ENCODE measurements around the gene HPDL. TPM values are rescaled to one million over a fixed set of nuclear protein-coding genes. Genes with fewer than 3 reads are reported as not detected.

Gene HPDL
- total RNA-seq, 2 donors from 2014 or later: 4.5 to 5.9 TPM

DNA sequence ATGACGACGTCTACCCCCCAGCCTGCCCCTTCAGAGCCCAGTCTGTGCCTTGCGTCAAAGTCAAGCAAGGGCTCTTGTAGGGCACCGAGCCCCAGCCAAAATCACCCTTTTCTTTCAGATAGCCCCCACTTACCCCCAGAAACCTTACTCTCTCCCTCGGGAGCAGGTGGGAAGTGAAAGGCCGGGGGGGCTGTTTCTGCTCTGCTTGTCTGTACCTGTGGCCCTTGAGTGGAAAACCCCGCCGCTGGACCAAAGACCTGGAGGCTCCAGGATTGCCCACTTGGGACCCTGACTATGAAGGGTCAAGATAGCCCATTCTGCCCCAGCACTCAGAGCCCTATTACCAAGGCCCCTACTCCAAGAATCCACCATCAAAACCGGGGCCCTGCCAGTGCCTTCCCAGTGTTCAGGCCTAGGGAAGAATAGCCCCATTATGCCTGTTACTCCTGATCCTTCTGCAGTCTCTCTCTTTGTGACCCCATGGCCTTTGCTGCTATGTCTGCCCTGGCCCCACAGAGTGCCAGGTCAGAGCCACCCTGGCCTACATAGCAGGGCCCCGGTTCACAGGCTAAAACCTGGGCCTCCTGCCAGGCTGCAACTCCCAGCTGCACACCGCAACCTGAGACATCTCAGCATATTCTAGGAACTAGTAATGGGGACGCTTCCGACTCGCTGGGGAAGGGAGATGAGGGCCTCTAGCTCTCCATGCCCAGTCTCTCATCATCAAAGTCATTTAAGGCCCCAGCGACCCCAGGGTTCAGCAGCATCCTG, 22.2 kb upstream of the HPDL start:
- Mint-ChIP-seq H3K4me1 (ENCODE audit: low read depth) (peaks cover 47% of the 10 kb centered on the region), H3K36me3 (ENCODE audit: insufficient read depth in 2 of 2) (no peaks in the 10 kb centered on the region), H3K9me3 (no peaks in the 10 kb centered on the region), H3K4me3 (peak overlapping the region; percentile 86 to 92), H3K27me3 (ENCODE audit: low read depth) (no peaks in the 10 kb centered on the region), H3K27ac (peak overlapping the region; percentile 86)
- DNase-seq: peak in 1 of 2 donors; percentile 33
- peak in 1 of 2 donors; percentile 1 for ATAC-seq (replicated peaks in 1 of 2)

DNA sequence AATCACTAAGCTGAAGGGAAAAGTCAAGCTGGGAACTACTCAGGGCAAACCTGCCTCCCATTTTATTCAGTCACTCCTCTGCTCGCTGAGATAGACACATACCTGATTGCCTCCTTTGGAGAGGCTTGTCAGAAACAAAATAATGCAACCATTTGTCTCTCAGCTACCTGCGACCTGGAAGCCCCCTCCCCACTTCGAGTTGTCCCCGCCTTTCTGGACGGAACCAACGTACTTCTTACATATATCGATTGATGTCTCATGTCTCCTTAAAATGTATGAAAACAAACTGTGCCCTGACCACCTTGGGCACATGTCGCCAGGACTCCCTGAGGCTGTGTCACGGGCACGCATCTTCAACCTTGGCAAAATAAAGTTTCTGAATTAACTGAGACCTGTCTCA, 21.5 kb upstream of the HPDL start:
- Mint-ChIP-seq H3K36me3 (ENCODE audit: insufficient read depth in 2 of 2) (no peaks in the 10 kb centered on the region), H3K27ac (peak overlapping the region; percentile 91), H3K9me3 (no peaks in the 10 kb centered on the region), H3K27me3 (ENCODE audit: low read depth) (no peaks in the 10 kb centered on the region), H3K4me1 (ENCODE audit: low read depth) (peaks cover 45% of the 10 kb centered on the region), H3K4me3 (peak overlapping the region; percentile 86 to 92)
- DNase-seq: no peak
- no peak for ATAC-seq (replicated peaks in 1 of 2)

DNA sequence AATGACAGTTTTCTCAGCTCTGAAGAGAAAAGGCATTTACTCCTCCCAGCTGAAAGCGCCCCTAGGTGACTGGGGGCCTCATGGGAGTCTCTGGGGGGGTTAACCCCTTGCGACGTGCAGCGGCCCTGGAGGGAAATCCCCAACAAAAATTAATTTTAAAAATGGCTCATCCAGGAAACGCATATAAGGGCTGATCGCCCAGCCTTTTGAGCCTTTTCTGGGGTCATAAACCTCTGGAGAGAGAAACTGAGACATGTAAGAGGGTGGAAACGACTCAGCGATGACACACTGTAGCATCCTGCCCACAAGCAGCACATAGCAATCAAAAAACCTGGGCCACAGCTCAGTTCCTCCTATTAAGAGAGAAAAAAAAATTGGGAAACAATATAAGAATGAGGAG, 20.4 kb upstream of the HPDL start:
- Mint-ChIP-seq H3K36me3 (ENCODE audit: insufficient read depth in 2 of 2) (no peaks in the 10 kb centered on the region), H3K9me3 (no peaks in the 10 kb centered on the region), H3K4me1 (ENCODE audit: low read depth) (peaks cover 39% of the 10 kb centered on the region), H3K27ac (peak overlapping the region; percentile 91), H3K27me3 (ENCODE audit: low read depth) (no peaks in the 10 kb centered on the region), H3K4me3 (peak overlapping the region; percentile 86 to 92)
- DNase-seq (peak; percentile 60 to 69), ATAC-seq (replicated peaks in 1 of 2) (peak; percentile 35 to 44)

DNA sequence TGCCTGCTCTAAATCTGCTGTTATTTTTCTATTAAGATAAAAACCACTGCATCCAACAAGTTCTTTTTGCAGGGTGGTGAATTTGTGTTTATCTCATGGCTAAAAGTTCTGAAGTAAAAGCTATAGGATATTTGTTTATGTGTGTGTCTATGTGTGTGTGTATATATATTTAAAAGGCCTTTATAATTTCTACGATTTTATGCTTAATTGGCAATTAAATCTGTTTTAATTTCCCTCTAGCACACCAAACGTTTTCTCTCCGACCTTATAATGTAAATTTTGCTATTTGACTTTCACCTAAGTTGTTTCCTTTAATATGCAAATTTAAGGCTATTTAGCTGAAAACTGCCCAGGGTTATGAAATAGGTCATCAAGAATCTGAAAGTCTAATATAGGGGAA, 19.8 kb upstream of the HPDL start:
- peak overlapping the region; percentile 89 for H3K27ac Mint-ChIP-seq
- H3K4me3 Mint-ChIP-seq: peak overlapping the region; percentile 40 to 86
- H3K27me3 Mint-ChIP-seq (ENCODE audit: low read depth): no peaks in the 10 kb centered on the region
- no peaks in the 10 kb centered on the region for H3K9me3 Mint-ChIP-seq
- H3K36me3 Mint-ChIP-seq (ENCODE audit: insufficient read depth in 2 of 2): no peaks in the 10 kb centered on the region
- peaks cover 36% of the 10 kb centered on the region for H3K4me1 Mint-ChIP-seq (ENCODE audit: low read depth)
- ATAC-seq (replicated peaks in 1 of 2) (no peak), DNase-seq (no peak)

DNA sequence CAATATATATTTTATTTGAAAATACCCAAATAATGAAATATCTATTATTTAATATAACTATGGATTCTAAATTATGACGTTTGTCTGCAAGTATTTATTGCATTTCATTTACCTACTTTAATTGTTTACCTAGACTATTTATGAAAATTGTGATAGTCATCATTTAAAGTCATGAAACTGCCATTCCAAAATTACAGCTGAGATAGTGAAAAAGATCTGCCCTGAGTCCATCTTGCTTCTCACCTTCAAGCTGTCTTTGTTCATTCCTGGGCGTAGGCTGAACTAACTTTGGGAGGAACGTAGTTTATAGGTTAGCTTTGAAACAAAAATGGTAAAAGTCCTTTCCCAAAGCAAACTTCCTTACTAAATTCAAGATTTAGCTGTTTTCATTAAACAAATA, 12.4 kb upstream of the HPDL start:
- DNase-seq (no peak), ATAC-seq (replicated peaks in 1 of 2) (no peak)
- Mint-ChIP-seq H3K36me3 (ENCODE audit: insufficient read depth in 2 of 2) (no peaks in the 10 kb centered on the region), H3K27ac (no peak overlapping the region), H3K4me3 (no peak overlapping the region), H3K4me1 (ENCODE audit: low read depth) (no peaks in the 10 kb centered on the region), H3K9me3 (no peaks in the 10 kb centered on the region), H3K27me3 (ENCODE audit: low read depth) (no peaks in the 10 kb centered on the region)

DNA sequence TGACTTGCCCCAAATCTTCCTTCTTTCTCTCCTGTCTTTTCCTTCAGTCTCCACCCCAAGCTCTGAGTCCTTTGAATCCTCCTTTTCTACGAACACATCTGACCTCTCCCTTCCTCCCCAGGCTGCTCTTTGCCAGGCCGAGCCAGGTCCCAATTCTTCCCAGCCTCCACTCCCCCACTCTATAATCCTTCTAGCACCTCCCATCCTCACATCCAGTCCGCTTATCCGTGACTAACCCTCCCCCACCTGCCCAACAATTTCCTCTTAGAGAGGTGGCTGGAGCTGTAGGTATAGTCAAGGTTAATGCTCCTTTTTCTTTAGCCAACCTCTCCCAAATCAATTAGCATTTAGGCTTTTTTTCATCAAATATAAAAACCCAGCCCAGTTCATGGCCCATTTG, 9.5 kb upstream of the HPDL start:
- no peak for DNase-seq
- no peaks in the 10 kb centered on the region for H3K36me3 Mint-ChIP-seq (ENCODE audit: insufficient read depth in 2 of 2)
- H3K4me1 Mint-ChIP-seq (ENCODE audit: low read depth): no peaks in the 10 kb centered on the region
- no peak for ATAC-seq (replicated peaks in 1 of 2)
- no peaks in the 10 kb centered on the region for H3K9me3 Mint-ChIP-seq
- no peak overlapping the region for H3K4me3 Mint-ChIP-seq
- H3K27me3 Mint-ChIP-seq (ENCODE audit: low read depth): no peaks in the 10 kb centered on the region
- no peak overlapping the region for H3K27ac Mint-ChIP-seq

DNA sequence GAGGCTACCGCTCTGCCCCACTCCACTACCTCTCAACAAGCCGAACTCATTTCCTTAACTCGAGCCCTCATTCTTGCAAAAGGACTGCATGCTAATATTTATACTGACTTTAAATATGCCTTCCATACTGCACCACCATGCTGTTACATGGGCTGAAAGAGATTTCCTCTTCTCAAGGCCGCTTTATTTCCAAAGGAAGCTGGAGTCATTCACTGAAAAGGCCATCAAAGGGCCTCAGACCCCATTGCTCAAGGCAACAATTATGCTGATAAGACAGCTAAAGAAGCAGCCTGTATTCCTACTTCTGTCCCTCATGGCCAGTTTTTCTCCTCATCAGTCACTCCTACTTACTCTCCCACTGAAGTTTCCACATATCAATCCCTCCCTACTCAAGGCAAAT, 6.9 kb upstream of the HPDL start:
- H3K27ac Mint-ChIP-seq: no peak overlapping the region
- H3K4me1 Mint-ChIP-seq (ENCODE audit: low read depth): no peaks in the 10 kb centered on the region
- DNase-seq: no peak
- H3K36me3 Mint-ChIP-seq (ENCODE audit: insufficient read depth in 2 of 2): no peaks in the 10 kb centered on the region
- no peaks in the 10 kb centered on the region for H3K9me3 Mint-ChIP-seq
- no peak for ATAC-seq (replicated peaks in 1 of 2)
- no peaks in the 10 kb centered on the region for H3K27me3 Mint-ChIP-seq (ENCODE audit: low read depth)
- H3K4me3 Mint-ChIP-seq: no peak overlapping the region

DNA sequence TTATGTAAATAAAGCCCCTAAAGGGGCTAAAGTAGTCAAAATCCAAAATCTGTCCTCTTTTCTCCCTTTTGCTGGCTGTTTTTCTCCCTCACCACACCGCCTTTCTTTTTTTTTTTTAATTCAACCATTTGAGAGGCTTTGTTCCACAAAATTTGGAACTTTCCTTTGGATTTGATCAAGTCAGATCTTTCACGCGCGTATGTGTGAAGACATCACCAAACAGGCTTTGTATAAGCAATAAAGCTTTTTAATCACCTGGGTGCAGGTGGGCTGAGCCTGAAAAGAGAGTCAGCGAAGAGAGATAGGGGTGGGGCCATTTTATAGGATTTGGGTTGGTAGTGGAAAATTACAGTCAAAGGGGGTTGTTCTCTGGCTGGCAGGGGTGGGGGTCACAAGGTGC, 5.3 kb upstream of the HPDL start:
- no peak for DNase-seq
- no peaks in the 10 kb centered on the region for H3K27me3 Mint-ChIP-seq (ENCODE audit: low read depth)
- no peak overlapping the region for H3K4me3 Mint-ChIP-seq
- H3K27ac Mint-ChIP-seq: no peak overlapping the region
- ATAC-seq (replicated peaks in 1 of 2): no peak
- no peaks in the 10 kb centered on the region for H3K9me3 Mint-ChIP-seq
- peaks cover 7% of the 10 kb centered on the region for H3K4me1 Mint-ChIP-seq (ENCODE audit: low read depth)
- H3K36me3 Mint-ChIP-seq (ENCODE audit: insufficient read depth in 2 of 2): no peaks in the 10 kb centered on the region

DNA sequence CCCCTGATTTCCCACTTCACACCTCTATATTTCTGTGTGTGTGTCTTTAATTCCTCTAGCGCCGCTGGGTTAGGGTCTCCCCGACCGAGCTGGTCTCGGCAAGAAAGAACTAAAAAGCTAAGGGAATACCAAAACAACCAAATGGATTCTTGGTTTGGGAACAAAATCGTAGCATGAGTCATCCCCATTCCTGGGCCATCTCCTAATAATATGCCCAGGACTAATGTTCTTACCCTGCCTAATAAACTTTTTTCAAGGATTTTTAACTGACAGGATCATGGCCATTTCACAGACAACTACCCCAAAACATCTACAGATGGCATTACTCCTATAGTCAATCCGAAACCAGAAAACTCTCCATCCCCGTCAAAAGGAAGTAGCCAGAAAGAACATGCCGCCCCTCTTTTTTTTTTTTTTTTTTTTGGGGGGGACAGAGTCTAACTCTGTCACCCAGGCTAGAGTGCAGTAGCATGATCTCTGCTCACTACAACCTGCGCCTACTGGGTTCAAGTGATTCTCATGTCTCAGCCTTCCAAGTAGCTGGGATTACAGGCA, 4.1 kb upstream of the HPDL start:
- no peak overlapping the region for H3K27ac Mint-ChIP-seq
- ATAC-seq (replicated peaks in 1 of 2) (no peak), DNase-seq (no peak)
- H3K36me3 Mint-ChIP-seq (ENCODE audit: insufficient read depth in 2 of 2): no peaks in the 10 kb centered on the region
- H3K27me3 Mint-ChIP-seq (ENCODE audit: low read depth): no peaks in the 10 kb centered on the region
- no peaks in the 10 kb centered on the region for H3K9me3 Mint-ChIP-seq
- peaks cover 10% of the 10 kb centered on the region for H3K4me1 Mint-ChIP-seq (ENCODE audit: low read depth)
- H3K4me3 Mint-ChIP-seq: no peak overlapping the region

DNA sequence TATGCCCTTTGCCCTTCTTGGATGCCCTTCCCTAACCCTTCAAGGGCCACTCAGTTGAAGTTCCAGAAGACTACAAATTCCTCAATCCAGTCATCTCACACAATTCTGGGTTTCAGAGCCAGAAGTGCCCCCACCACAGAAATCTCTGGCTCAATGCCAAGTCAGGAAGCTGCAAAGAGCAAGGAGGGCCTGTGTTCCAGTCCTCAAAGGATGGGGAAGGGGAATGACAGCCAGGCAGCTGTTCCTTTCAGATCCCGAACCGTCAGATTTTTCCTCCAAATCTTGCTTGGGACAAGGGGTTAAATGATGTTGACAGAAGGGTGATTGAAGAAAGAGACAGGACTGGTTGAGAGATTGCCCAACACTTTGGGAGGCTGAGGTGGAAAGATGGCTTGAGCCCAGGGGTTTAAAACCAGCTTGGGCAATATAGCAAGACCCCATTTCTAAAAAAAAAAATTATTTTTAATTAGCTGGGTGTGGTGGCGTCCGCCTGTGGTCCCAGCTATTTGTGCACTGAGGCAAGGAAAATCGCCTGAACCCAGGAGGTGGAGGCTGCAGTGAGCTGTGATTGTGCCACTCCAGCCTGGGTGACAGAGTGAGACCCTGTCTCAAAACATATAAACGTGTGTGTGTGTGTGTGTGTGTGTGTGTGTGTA, 716 bp upstream of the HPDL start:
- H3K4me1 Mint-ChIP-seq (ENCODE audit: low read depth): peaks cover 32% of the 10 kb centered on the region
- no peaks in the 10 kb centered on the region for H3K27me3 Mint-ChIP-seq (ENCODE audit: low read depth)
- DNase-seq (no peak), ATAC-seq (replicated peaks in 1 of 2) (no peak)
- H3K27ac Mint-ChIP-seq: no peak overlapping the region
- peaks cover 0 to 8% of the 10 kb centered on the region in 2 donors for H3K36me3 Mint-ChIP-seq (ENCODE audit: insufficient read depth in 2 of 2)
- H3K9me3 Mint-ChIP-seq: no peaks in the 10 kb centered on the region
- peak overlapping the region; percentile 87 to 89 for H3K4me3 Mint-ChIP-seq

DNA sequence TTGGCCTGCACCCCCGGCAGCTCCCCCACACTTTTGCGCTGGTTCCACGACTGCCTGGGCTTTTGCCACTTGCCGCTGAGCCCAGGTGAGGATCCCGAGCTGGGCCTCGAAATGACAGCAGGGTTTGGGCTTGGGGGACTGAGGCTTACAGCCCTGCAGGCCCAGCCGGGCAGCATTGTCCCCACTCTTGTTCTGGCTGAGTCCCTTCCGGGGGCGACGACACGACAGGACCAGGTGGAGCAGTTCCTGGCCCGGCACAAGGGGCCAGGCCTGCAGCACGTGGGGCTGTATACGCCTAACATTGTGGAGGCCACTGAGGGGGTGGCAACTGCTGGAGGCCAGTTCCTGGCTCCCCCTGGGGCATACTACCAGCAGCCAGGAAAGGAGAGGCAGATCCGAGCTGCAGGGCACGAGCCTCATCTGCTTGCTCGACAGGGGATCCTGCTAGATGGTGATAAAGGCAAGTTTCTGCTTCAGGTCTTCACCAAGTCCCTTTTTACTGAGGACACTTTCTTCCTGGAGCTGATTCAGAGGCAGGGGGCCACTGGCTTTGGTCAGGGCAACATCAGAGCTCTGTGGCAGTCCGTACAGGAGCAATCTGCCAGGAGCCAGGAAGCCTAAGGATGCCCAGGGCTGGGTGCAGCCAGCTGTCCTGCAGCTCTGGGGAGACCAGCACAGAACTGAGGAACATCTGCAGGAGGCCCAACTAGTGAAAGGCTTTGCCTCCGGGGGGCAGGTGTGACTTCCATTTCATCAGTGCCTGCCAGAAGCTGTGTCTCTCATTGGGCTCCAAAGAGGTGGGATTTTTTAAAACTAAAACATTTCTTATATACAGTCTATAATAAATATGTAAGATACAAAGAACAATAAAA, 1.2 kb downstream of the HPDL start:
- H3K27ac Mint-ChIP-seq: no peak overlapping the region
- no peaks in the 10 kb centered on the region for H3K27me3 Mint-ChIP-seq (ENCODE audit: low read depth)
- H3K4me3 Mint-ChIP-seq: peak overlapping the region; percentile 87 to 89
- ATAC-seq (replicated peaks in 1 of 2): peak in 1 of 2 donors; percentile 4
- no peak for DNase-seq
- no peaks in the 10 kb centered on the region for H3K9me3 Mint-ChIP-seq
- H3K4me1 Mint-ChIP-seq (ENCODE audit: low read depth): peaks cover 32% of the 10 kb centered on the region
- H3K36me3 Mint-ChIP-seq (ENCODE audit: insufficient read depth in 2 of 2): peaks cover 0 to 8% of the 10 kb centered on the region in 2 donors

DNA sequence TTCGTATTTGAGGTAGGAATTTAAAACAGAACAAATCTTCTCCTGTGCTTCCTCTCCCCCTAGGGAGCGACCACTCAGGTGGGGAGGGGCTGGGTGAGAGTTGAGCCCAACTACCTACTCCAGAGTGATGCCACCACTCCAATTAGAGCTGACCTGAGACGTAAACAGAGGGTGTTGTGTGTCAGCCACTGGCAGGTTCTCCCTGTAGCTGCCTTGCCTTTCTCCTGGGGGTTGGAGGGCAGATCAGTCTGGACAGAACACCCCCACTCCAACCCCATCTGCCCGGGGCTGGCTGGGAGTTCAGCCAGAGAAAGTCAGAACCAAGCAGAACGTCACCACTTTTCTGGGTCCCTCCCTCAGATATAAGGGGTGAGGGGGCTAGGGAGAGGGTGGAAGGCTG, 2.0 kb downstream of the HPDL start:
- Mint-ChIP-seq H3K4me1 (ENCODE audit: low read depth) (peaks cover 32% of the 10 kb centered on the region), H3K27ac (peak overlapping the region; percentile 79), H3K27me3 (ENCODE audit: low read depth) (no peaks in the 10 kb centered on the region), H3K36me3 (ENCODE audit: insufficient read depth in 2 of 2) (peaks cover 0 to 8% of the 10 kb centered on the region in 2 donors), H3K4me3 (peak overlapping the region; percentile 66 to 87), H3K9me3 (no peaks in the 10 kb centered on the region)
- DNase-seq (no peak), ATAC-seq (replicated peaks in 1 of 2) (no peak)

DNA sequence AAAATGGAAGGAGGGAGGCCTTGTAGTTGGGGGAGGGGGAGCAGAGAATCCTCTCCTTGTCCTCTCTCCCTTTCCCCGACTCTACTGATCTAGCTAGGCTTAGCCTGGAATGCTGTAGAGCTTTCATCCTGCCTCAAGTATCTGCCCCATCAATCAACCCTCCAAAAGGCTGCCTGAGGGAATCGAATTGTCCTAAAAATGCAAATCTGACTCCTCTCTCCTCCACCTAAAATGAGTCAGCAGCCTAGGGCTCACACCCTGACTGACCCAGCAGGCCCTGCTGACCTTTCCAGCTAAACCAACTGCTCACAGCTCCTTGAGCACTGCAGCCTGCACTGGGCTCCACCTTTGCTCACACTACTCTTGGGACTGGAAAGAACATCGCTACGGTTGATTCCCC, 2.8 kb downstream of the HPDL start:
- Mint-ChIP-seq H3K27me3 (ENCODE audit: low read depth) (no peaks in the 10 kb centered on the region), H3K27ac (no peak overlapping the region)

More for the DNA sequence above, 2.8 kb downstream of the HPDL start:
- ATAC-seq (replicated peaks in 1 of 2) (no peak), DNase-seq (no peak)
- H3K36me3 Mint-ChIP-seq (ENCODE audit: insufficient read depth in 2 of 2): peaks cover 0 to 8% of the 10 kb centered on the region in 2 donors
- peak overlapping the region in 1 of 2 donors; percentile 25 for H3K4me3 Mint-ChIP-seq
- H3K9me3 Mint-ChIP-seq: no peaks in the 10 kb centered on the region
- H3K4me1 Mint-ChIP-seq (ENCODE audit: low read depth): peaks cover 32% of the 10 kb centered on the region
